Liver (tissue), 9 donors: ENCODE data around the gene OSMR. TPM values are rescaled to one million over a fixed set of nuclear protein-coding genes. Genes with fewer than 3 reads are reported as not detected.

Experiments used
- DNase-seq: peaks from one replicate; pipeline ENCODE4 v3.0.0-alpha.2; 2017; ENCODE audit warnings: low spot score
- H3K27ac ChIP-seq, 2 donors: one replicate each; pipeline ENCODE4 v1.7.0; 2013; ENCODE audit warnings: inconsistent platforms in 2 of 2, low read length in 2 of 2, control low read depth in 1 of 2, low read depth in 1 of 2, mild to moderate bottlenecking in 1 of 2
- H3K27me3 ChIP-seq, 4 donors: one replicate each; pipeline versions ENCODE4 v1.6.1 to v1.7.0; 2013; ENCODE audit warnings: low read length in 3 of 4, inconsistent platforms in 1 of 4, mild to moderate bottlenecking in 1 of 4, moderate library complexity in 1 of 4; ENCODE audit not compliant: control insufficient read depth in 4 of 4, insufficient read depth in 4 of 4
- H3K36me3 ChIP-seq, 4 donors: one replicate each; pipeline versions ENCODE4 v1.6.1 to v1.7.0; 2013; ENCODE audit warnings: low read length in 3 of 4, mild to moderate bottlenecking in 3 of 4, low read depth in 1 of 4, moderate library complexity in 1 of 4; ENCODE audit not compliant: control insufficient read depth in 4 of 4, insufficient read depth in 3 of 4
- H3K4me1 ChIP-seq, 4 donors: one replicate each; pipeline versions ENCODE4 v1.6.1 to v1.7.0; 2013; ENCODE audit warnings: low read length in 3 of 4, mild to moderate bottlenecking in 3 of 4, moderate library complexity in 1 of 4; ENCODE audit not compliant: control insufficient read depth in 4 of 4, insufficient read depth in 4 of 4
- H3K4me3 ChIP-seq, 3 donors: one replicate each; pipeline versions ENCODE4 v1.6.1 to v1.7.0; 2013; ENCODE audit warnings: low read length in 3 of 3, control low read depth in 1 of 3, low read depth in 1 of 3, mild to moderate bottlenecking in 1 of 3
- H3K9ac ChIP-seq, 2 donors: one replicate each; pipeline ENCODE4 v1.7.0; 2013; ENCODE audit warnings: low read length in 2 of 2, mild to moderate bottlenecking in 2 of 2, moderate library complexity in 2 of 2, control low read depth in 1 of 2, low read depth in 1 of 2
- H3K9me3 ChIP-seq, 4 donors: one replicate each; pipeline versions ENCODE4 v1.6.1 to v1.7.0; 2013; ENCODE audit warnings: low read length in 3 of 4; ENCODE audit not compliant: control insufficient read depth in 4 of 4
- ATF3 ChIP-seq: IDR thresholded peaks from 2 replicates; pipeline ENCODE4 v1.6.1; 2016; ENCODE audit warnings: antibody characterized with exemption
- CTCF ChIP-seq: fragments of 150-350 bp; IDR thresholded peaks from 2 replicates; pipeline ENCODE4 v1.5.1; 2017; ENCODE audit warnings: improper control_type of control experiment, low read depth, low read length; ENCODE audit not compliant: missing input control
- EGR1 ChIP-seq, 2 donors: IDR thresholded peaks; 2 replicates each; pipeline ENCODE4 v1.6.1; 2016 to 2018; ENCODE audit warnings: antibody characterized with exemption in 2 of 2, low read depth in 2 of 2
- FOXA2 ChIP-seq: IDR thresholded peaks from 2 replicates; pipeline ENCODE4 v1.6.1; 2016; ENCODE audit warnings: antibody characterized with exemption
- GABPA ChIP-seq, 2 donors: IDR thresholded peaks in 1 of 2; conservative IDR thresholded peaks in 1 of 2; 2 replicates each; pipeline ENCODE4 v1.6.1; 2016; ENCODE audit warnings: antibody characterized with exemption in 2 of 2, mild to moderate bottlenecking in 1 of 2, moderate library complexity in 1 of 2
- HNF4A ChIP-seq, 2 donors: conservative IDR thresholded peaks; 2 replicates each; pipeline ENCODE4 v1.6.1; 2016; ENCODE audit warnings: antibody characterized with exemption in 2 of 2, mild to moderate bottlenecking in 2 of 2
- JUND ChIP-seq, 2 donors: IDR thresholded peaks; 2 replicates each; pipeline ENCODE4 v1.6.1; 2016; ENCODE audit warnings: antibody characterized with exemption in 2 of 2
- MAX ChIP-seq: IDR thresholded peaks from 2 replicates; pipeline ENCODE4 v1.6.1; 2016; ENCODE audit warnings: antibody characterized with exemption
- NR2F2 ChIP-seq: IDR thresholded peaks from 2 replicates; pipeline ENCODE4 v1.6.1; 2016; ENCODE audit warnings: antibody characterized with exemption
- RAD21 ChIP-seq, 2 donors: IDR thresholded peaks; 2 replicates each; pipeline ENCODE4 v1.6.1; 2016; ENCODE audit warnings: antibody characterized with exemption in 2 of 2, mild to moderate bottlenecking in 2 of 2
- REST ChIP-seq: IDR thresholded peaks from 2 replicates; pipeline ENCODE4 v1.6.1; 2016; ENCODE audit warnings: antibody characterized with exemption, mild to moderate bottlenecking
- RXRA ChIP-seq, 2 donors: IDR thresholded peaks; 2 replicates each; pipeline ENCODE4 v1.6.1; 2017 to 2018; ENCODE audit warnings: antibody characterized with exemption in 2 of 2, mild to moderate bottlenecking in 1 of 2
- SP1 ChIP-seq: IDR thresholded peaks from 2 replicates; pipeline ENCODE4 v1.6.1; 2018; ENCODE audit warnings: antibody characterized with exemption, mild to moderate bottlenecking
- TAF1 ChIP-seq: conservative IDR thresholded peaks from 2 replicates; pipeline ENCODE4 v1.6.1; 2016; ENCODE audit warnings: antibody characterized with exemption, mild to moderate bottlenecking
- YY1 ChIP-seq: IDR thresholded peaks from 2 replicates; pipeline ENCODE4 v1.6.1; 2016; ENCODE audit warnings: antibody characterized with exemption, mild to moderate bottlenecking
- ZBTB33 ChIP-seq: IDR thresholded peaks from 2 replicates; pipeline ENCODE4 v1.6.1; 2016; ENCODE audit warnings: antibody characterized with exemption
- WGBS: extraction: QIAGEN DNeasy Blood & Tissue Kit; methylation state at CpG from one replicate; pipeline ENCODE4 v1.1.7; 2013; 5-methylcytosine and 5-hydroxymethylcytosine counted together
- polyA plus RNA-seq, 2 donors: library from polyadenylated mRNA; stranded (reverse) in 1 of 2; unstranded in 1 of 2; fragments of 200-250 nt in 1 of 2; fragments of >200 nt in 1 of 2; fragmentation: Nextera tagmentation in 1 of 2; extraction: Ambion mirVana in 1 of 2; gene quantifications; one replicate each; pipeline versions ENCODE4 v1.2.1 to v1.2.3, GENCODE V29; 2013 to 2015
- total RNA-seq, 2 donors: library from RNA; depleted of rRNA; stranded (reverse); fragments of >200 nt; gene quantifications; one replicate each; pipeline ENCODE4 v1.2.3, GENCODE V29; 2014
- donor health status: healthy.
- donor health status: healthy.
- donor health status: healthy.
- donor health status: healthy.
- donor health status: healthy.

Gene OSMR
- total and polyA plus RNA-seq, 4 donors = 4.3 to 34.5 (median 11.7) TPM

GRCh38 chr5:38940230-38940858 lies 94.5 kb downstream of the OSMR start:
- DNase-seq = no peak
- no peak for TF ChIP-seq EGR1 (IDR thresholded peaks at IDR 0.05; ENCODE audit: low read depth in 2 of 2)
- no peak for TF ChIP-seq SP1
- TF ChIP-seq MAX = no peak
- TF ChIP-seq ZBTB33 = no peak
- TF ChIP-seq NR2F2 = no peak
- no peak for TF ChIP-seq RAD21 (IDR thresholded peaks at IDR 0.05)
- TF ChIP-seq YY1 = no peak
- no peak for TF ChIP-seq HNF4A (conservative IDR thresholded peaks at IDR 0.05)
- TF ChIP-seq GABPA (IDR thresholded peaks at IDR 0.05 in 1 of 2, conservative IDR thresholded peaks at IDR 0.05 in 1 of 2) = no peak
- no peak for TF ChIP-seq TAF1
- TF ChIP-seq JUND (IDR thresholded peaks at IDR 0.05) = no peak
- TF ChIP-seq ATF3 = no peak
- TF ChIP-seq FOXA2 = no peak
- TF ChIP-seq REST = no peak
- no peak for TF ChIP-seq CTCF
- TF ChIP-seq RXRA (IDR thresholded peaks at IDR 0.05) = no peak
- 62% methylated on average over 2 of the region's 2 CpGs for WGBS
- H3K9me3 ChIP-seq = no peaks in the 10 kb centered on the region
- H3K9ac ChIP-seq = no peak overlapping the region
- no peaks in the 10 kb centered on the region for H3K27me3 ChIP-seq
- H3K4me1 ChIP-seq = no peaks in the 10 kb centered on the region
- H3K4me3 ChIP-seq = no peak overlapping the region
- H3K36me3 ChIP-seq = peaks cover 7 to 54% (median 28%) of the 10 kb centered on the region in 4 donors
- no peak overlapping the region for H3K27ac ChIP-seq
